Measurements from ENCODE around the gene ESR1. TPM values are rescaled to one million over a fixed set of nuclear protein-coding genes. Genes with fewer than 3 reads are reported as not detected.

The ESR1 gene
- total RNA-seq, 1 donor from 2014 or later: not detected

- Mint-ChIP-seq H3K36me3 (ENCODE audit: insufficient read depth) (no peaks in the 10 kb centered on the region), H3K4me1 (ENCODE audit: low read depth) (no peaks in the 10 kb centered on the region), H3K27me3 (no peaks in the 10 kb centered on the region), H3K27ac (no peak overlapping the region), H3K9me3 (ENCODE audit: low read depth) (no peaks in the 10 kb centered on the region), H3K4me3 (ENCODE audit: low read depth) (no peak overlapping the region)
- no peak for DNase-seq (ENCODE audit: low spot score, unreplicated experiment)
- TF ChIP-seq CTCF (IDR thresholded peaks at IDR 0.05; ENCODE audit: unreplicated experiment): no peak
Measured at GRCh38 chr6:152049502-152049901, 242.0 kb downstream of the ESR1 start.

- H3K27ac Mint-ChIP-seq: no peak overlapping the region
- no peak overlapping the region for H3K4me3 Mint-ChIP-seq (ENCODE audit: low read depth)
- no peak for TF ChIP-seq CTCF (IDR thresholded peaks at IDR 0.05; ENCODE audit: unreplicated experiment)
- peaks cover 2% of the 10 kb centered on the region for H3K9me3 Mint-ChIP-seq (ENCODE audit: low read depth)
- no peaks in the 10 kb centered on the region for H3K27me3 Mint-ChIP-seq
- DNase-seq (ENCODE audit: low spot score, unreplicated experiment): no peak
- H3K36me3 Mint-ChIP-seq (ENCODE audit: insufficient read depth): no peaks in the 10 kb centered on the region
- no peaks in the 10 kb centered on the region for H3K4me1 Mint-ChIP-seq (ENCODE audit: low read depth)
Measured at GRCh38 chr6:152050451-152051195, 243.1 kb downstream of the ESR1 start.

GRCh38 chr6:152052061-152052460, 244.6 kb downstream of the ESR1 start:
- H3K27me3 Mint-ChIP-seq: no peaks in the 10 kb centered on the region
- H3K4me3 Mint-ChIP-seq (ENCODE audit: low read depth): no peak overlapping the region
- H3K9me3 Mint-ChIP-seq (ENCODE audit: low read depth): peaks cover 2% of the 10 kb centered on the region
- H3K27ac Mint-ChIP-seq: no peak overlapping the region
- no peaks in the 10 kb centered on the region for H3K4me1 Mint-ChIP-seq (ENCODE audit: low read depth)
- TF ChIP-seq CTCF (IDR thresholded peaks at IDR 0.05; ENCODE audit: unreplicated experiment): no peak
- DNase-seq (ENCODE audit: low spot score, unreplicated experiment): no peak
- no peaks in the 10 kb centered on the region for H3K36me3 Mint-ChIP-seq (ENCODE audit: insufficient read depth)

- no peak for DNase-seq (ENCODE audit: low spot score, unreplicated experiment)
- Mint-ChIP-seq H3K36me3 (ENCODE audit: insufficient read depth) (no peaks in the 10 kb centered on the region), H3K27me3 (no peaks in the 10 kb centered on the region), H3K9me3 (ENCODE audit: low read depth) (peaks cover 2% of the 10 kb centered on the region), H3K4me3 (ENCODE audit: low read depth) (no peak overlapping the region), H3K27ac (no peak overlapping the region), H3K4me1 (ENCODE audit: low read depth) (no peaks in the 10 kb centered on the region)
- no peak for TF ChIP-seq CTCF (IDR thresholded peaks at IDR 0.05; ENCODE audit: unreplicated experiment)
Measured at GRCh38 chr6:152053332-152053731, 245.8 kb downstream of the ESR1 start.

- no peak for TF ChIP-seq CTCF (IDR thresholded peaks at IDR 0.05; ENCODE audit: unreplicated experiment)
- no peak overlapping the region for H3K4me3 Mint-ChIP-seq (ENCODE audit: low read depth)
- H3K9me3 Mint-ChIP-seq (ENCODE audit: low read depth): peaks cover 2% of the 10 kb centered on the region
- H3K4me1 Mint-ChIP-seq (ENCODE audit: low read depth): no peaks in the 10 kb centered on the region
- H3K27ac Mint-ChIP-seq: no peak overlapping the region
- H3K36me3 Mint-ChIP-seq (ENCODE audit: insufficient read depth): no peaks in the 10 kb centered on the region
- DNase-seq (ENCODE audit: low spot score, unreplicated experiment): no peak
- no peaks in the 10 kb centered on the region for H3K27me3 Mint-ChIP-seq
Measured at GRCh38 chr6:152054441-152054840, 247.0 kb downstream of the ESR1 start.
